HEK293 (cell line): ENCODE measurements around the gene CXXC5.

Source experiments
- CTCF ChIA-PET: fragments of 350-600 bp; formaldehyde crosslinking; extraction: SDS; loops from one replicate; lab custom pipeline; 2021; ENCODE audit warnings: antibody characterized with exemption; lab: Yijun Ruan, JAX
- POLR2A ChIA-PET: fragments of 300-600 bp; formaldehyde crosslinking; extraction: SDS; loops from one replicate; lab custom pipeline; 2020; ENCODE audit warnings: antibody characterized with exemption, inconsistent platforms; lab: Yijun Ruan, JAX
- H3K27ac ChIP-seq: fragments of 200-500 bp; sonication (Bioruptor generic); 2 replicates; pipeline ENCODE4 v1.5.1; 2014; ENCODE audit warnings: low read depth, low read length, control low read depth, inconsistent platforms; ENCODE audit errors: extremely low read depth
- H3K36me3 ChIP-seq, 2 experiments: fragments of 200-500 bp in 1 of 2; sonication (Bioruptor generic) in 1 of 2; 1 replicate in 1 of 2; 2 replicates in 1 of 2; pipeline ENCODE4 v1.5.1; 2014 to 2017; ENCODE audit warnings: inconsistent platforms in 2 of 2, low read length in 2 of 2; ENCODE audit not compliant: control insufficient read depth in 2 of 2, insufficient read depth in 1 of 2
- H3K4me1 ChIP-seq: fragments of 200-500 bp; sonication (Bioruptor generic); 2 replicates; pipeline ENCODE4 v1.5.1; 2014; ENCODE audit warnings: mild to moderate bottlenecking, low read length, inconsistent platforms; ENCODE audit not compliant: control insufficient read depth, insufficient read depth
- H3K4me3 ChIP-seq: 2 replicates; pipeline ENCODE4 v1.5.1; 2011; ENCODE audit warnings: low read depth, mild to moderate bottlenecking, control low read depth, low read length, moderate library complexity
- H3K9me3 ChIP-seq: fragments of 200-500 bp; sonication (Bioruptor generic); 2 replicates; pipeline ENCODE4 v1.5.1; 2014; ENCODE audit warnings: low read depth, low read length, inconsistent platforms; ENCODE audit not compliant: control insufficient read depth, insufficient read depth
- GLI4 ChIP-seq: fragments of 450-650 bp; formaldehyde crosslinking; IDR thresholded peaks from 2 replicates; pipeline ENCODE4 v1.5.1; 2016; ENCODE audit warnings: missing biosample characterization, missing genetic modification characterization
- KLF16 ChIP-seq: fragments of 450-650 bp; formaldehyde crosslinking; IDR thresholded peaks from 2 replicates; pipeline ENCODE4 v1.5.1; 2017; ENCODE audit warnings: missing biosample characterization, missing genetic modification characterization
- SP3 ChIP-seq: fragments of 450-650 bp; formaldehyde crosslinking; IDR thresholded peaks from 2 replicates; pipeline ENCODE4 v1.5.1; 2016; ENCODE audit warnings: missing biosample characterization, missing genetic modification characterization
- ZBTB7A ChIP-seq: fragments of 450-650 bp; formaldehyde crosslinking; IDR thresholded peaks from 2 replicates; pipeline ENCODE4 v1.5.1; 2016; ENCODE audit warnings: low read depth, missing biosample characterization, missing genetic modification characterization
- ZFP37 ChIP-seq: fragments of 450-650 bp; formaldehyde crosslinking; IDR thresholded peaks from 2 replicates; pipeline ENCODE4 v1.5.1; 2016; ENCODE audit warnings: missing biosample characterization, missing genetic modification characterization
- ZNF239 ChIP-seq: fragments of 450-650 bp; formaldehyde crosslinking; IDR thresholded peaks from 2 replicates; pipeline ENCODE4 v1.5.1; 2016; ENCODE audit warnings: missing biosample characterization, missing genetic modification characterization
- ZNF274 ChIP-seq, 2 experiments: fragments of 200-500 bp in 1 of 2; fragments of 450-650 bp in 1 of 2; sonication (Bioruptor generic) in 1 of 2; formaldehyde crosslinking in 1 of 2; IDR thresholded peaks; 2 replicates each; pipeline versions ENCODE4 v1.5.1 to v1.6.1; 2014 to 2016; ENCODE audit warnings: borderline replicate concordance in 1 of 2, inconsistent platforms in 1 of 2, low read length in 1 of 2, missing biosample characterization in 1 of 2, missing genetic modification characterization in 1 of 2
- ZNF302 ChIP-seq: fragments of 450-650 bp; formaldehyde crosslinking; IDR thresholded peaks from 2 replicates; pipeline ENCODE4 v1.5.1; 2016; ENCODE audit warnings: missing biosample characterization, missing genetic modification characterization, low read depth
- ZNF354C ChIP-seq: fragments of 450-650 bp; formaldehyde crosslinking; IDR thresholded peaks from 2 replicates; pipeline ENCODE4 v1.5.1; 2016; ENCODE audit warnings: missing biosample characterization, missing genetic modification characterization, low read depth, borderline replicate concordance
- ZNF37A ChIP-seq: fragments of 450-650 bp; IDR thresholded peaks from 2 replicates; pipeline ENCODE4 v1.5.1; 2018; ENCODE audit warnings: missing biosample characterization, missing genetic modification characterization
- ZNF561 ChIP-seq: fragments of 450-650 bp; IDR thresholded peaks from 2 replicates; pipeline ENCODE4 v1.5.1; 2018; ENCODE audit warnings: missing biosample characterization, missing genetic modification characterization, borderline replicate concordance
- ZNF660 ChIP-seq: fragments of 450-650 bp; IDR thresholded peaks from 2 replicates; pipeline ENCODE4 v1.5.1; 2018; ENCODE audit warnings: missing biosample characterization, mild to moderate bottlenecking, missing genetic modification characterization
- ZNF664 ChIP-seq: fragments of 450-650 bp; formaldehyde crosslinking; IDR thresholded peaks from 2 replicates; pipeline ENCODE4 v1.5.1; 2016; ENCODE audit warnings: missing biosample characterization, missing genetic modification characterization
- ZNF830 ChIP-seq: fragments of 450-650 bp; IDR thresholded peaks from 2 replicates; pipeline ENCODE4 v1.5.0; 2018; ENCODE audit warnings: missing biosample characterization, missing genetic modification characterization, low read depth, mild to moderate bottlenecking, moderate library complexity
- ZNF837 ChIP-seq: fragments of 450-650 bp; formaldehyde crosslinking; IDR thresholded peaks from 2 replicates; pipeline ENCODE4 v1.5.1; 2016; ENCODE audit warnings: missing biosample characterization, missing genetic modification characterization
- TF ChIP-seq, protein P1 (sequence below): fragments of 450-650 bp; formaldehyde crosslinking; IDR thresholded peaks from 2 replicates; pipeline ENCODE4 v1.5.1; 2016; ENCODE audit warnings: missing biosample characterization, missing genetic modification characterization
- TF ChIP-seq, protein P2 (sequence below): fragments of 450-650 bp; formaldehyde crosslinking; IDR thresholded peaks from 2 replicates; pipeline ENCODE4 v1.5.1; 2016; ENCODE audit warnings: missing biosample characterization, missing genetic modification characterization
- TF ChIP-seq, protein P3 (sequence below): fragments of 450-650 bp; formaldehyde crosslinking; IDR thresholded peaks from 2 replicates; pipeline ENCODE4 v1.5.1; 2016; ENCODE audit warnings: missing biosample characterization, missing genetic modification characterization, low read depth

CXXC5 gene

DNA sequence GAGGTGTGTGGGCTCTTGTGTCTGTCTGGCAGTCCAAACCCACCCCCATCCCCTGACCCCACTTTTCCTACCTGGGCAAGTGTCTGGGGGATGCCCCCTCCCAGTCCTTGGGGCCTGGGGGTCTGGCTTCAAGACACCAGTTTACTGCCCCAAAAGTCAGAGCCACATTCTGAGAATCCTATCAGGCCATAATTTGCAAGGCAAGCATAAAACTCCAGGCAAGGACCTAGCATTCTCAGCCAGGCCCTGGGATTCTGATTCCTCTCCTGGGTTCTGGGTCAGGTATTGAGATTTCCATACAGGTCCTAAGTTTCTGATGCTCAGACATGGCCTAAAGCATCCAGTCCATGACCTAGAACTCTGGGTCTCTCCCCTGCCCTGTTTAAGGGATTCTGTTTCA, 33.3 kb downstream of the CXXC5 start:
- Histone ChIP-seq H3K9me3 (no peaks in the 10 kb centered on the region), H3K4me1 (no peaks in the 10 kb centered on the region), H3K36me3 (peaks cover 0 to 24% of the 10 kb centered on the region in 2 experiments; a peak in 1 of 3 replicates), H3K4me3 (no peak overlapping the region), H3K27ac (no peak overlapping the region)
- no peak for TF ChIP-seq ZNF354C (tag by site-specific recombination)
- TF ChIP-seq ZNF302 (tag by site-specific recombination) = no peak
- no peak for TF ChIP-seq ZNF561 (tag by site-specific recombination)
- ChIA-PET CTCF (interaction anchor here (0.8 kb wide), 1 partner anchor 10 kb away, joined by 3 read pairs; no protein-coding TSS in a partner anchor), POLR2A (no interaction called here)

DNA sequence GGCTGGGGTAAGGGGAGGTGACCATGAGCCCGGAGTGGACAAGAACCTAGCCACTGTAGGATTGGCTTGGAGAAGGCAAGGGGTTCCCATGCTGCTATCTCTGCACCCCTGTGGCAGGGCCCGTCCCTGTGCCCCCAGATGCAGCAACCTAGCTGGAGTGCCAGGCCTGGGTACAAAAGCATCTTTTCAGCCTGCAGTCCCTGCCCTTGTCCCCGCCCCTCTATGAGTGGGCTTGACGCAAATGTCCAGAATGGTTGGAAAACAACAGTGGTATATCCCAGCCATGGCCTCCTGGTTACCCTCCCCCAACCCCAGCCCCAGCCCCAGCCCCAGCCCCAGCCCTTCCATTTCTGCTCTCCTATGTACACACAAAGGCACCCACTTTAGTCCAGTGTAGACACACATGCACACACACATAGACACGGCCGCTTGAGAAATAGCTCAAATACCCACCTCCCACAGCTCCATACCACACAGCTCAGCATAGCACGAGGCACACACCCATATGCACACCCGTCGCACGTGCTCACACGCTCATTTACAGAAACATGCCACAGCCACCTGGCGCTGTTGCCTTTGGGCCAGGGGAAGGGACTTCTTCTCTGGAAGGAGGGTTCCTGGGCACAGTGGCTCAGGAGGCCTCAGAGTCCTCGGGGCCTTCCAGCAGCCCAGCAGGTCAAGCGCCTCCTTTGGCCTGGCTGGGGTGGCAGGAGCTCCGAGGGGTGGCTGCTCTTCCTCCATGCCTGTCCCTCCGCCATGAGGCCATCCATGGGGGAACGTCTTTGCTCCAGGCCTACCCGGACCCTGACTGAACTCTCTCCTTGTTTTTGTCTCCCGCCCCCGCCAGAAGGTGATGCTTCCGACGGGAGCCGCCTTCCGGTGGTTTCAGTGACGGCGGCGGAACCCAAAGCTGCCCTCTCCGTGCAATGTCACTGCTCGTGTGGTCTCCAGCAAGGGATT, 34.1 kb downstream of the CXXC5 start:
- no peak overlapping the region for H3K27ac ChIP-seq
- H3K4me1 ChIP-seq = no peaks in the 10 kb centered on the region
- H3K36me3 ChIP-seq = peaks cover 0 to 24% of the 10 kb centered on the region in 2 experiments; a peak in 1 of 3 replicates
- TF ChIP-seq ZBTB7A (tag by site-specific recombination) = no peak
- no peak for TF ChIP-seq ZNF664 (tag by site-specific recombination)
- no peak for TF ChIP-seq SP3 (tag by site-specific recombination)
- TF ChIP-seq, protein P1, sequence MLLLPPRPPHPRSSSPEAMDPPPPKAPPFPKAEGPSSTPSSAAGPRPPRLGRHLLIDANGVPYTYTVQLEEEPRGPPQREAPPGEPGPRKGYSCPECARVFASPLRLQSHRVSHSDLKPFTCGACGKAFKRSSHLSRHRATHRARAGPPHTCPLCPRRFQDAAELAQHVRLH (tag by site-specific recombination) = no peak
- TF ChIP-seq ZNF239 (tag by site-specific recombination) = no peak
- no peak for TF ChIP-seq KLF16 (tag by site-specific recombination)
- no peak for TF ChIP-seq ZNF837 (tag by site-specific recombination)
- TF ChIP-seq ZNF830 (tag by site-specific recombination) = no peak
- no peak for TF ChIP-seq ZNF660
- no peak for TF ChIP-seq GLI4 (tag by site-specific recombination)
- no peak for TF ChIP-seq ZNF37A (tag by site-specific recombination)
- TF ChIP-seq, protein P2, sequence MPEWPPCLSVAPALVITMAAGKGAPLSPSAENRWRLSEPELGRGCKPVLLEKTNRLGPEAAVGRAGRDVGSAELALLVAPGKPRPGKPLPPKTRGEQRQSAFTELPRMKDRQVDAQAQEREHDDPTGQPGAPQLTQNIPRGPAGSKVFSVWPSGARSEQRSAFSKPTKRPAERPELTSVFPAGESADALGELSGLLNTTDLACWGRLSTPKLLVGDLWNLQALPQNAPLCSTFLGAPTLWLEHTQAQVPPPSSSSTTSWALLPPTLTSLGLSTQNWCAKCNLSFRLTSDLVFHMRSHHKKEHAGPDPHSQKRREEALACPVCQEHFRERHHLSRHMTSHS = no peak
- TF ChIP-seq ZFP37 = no peak
- no peak for TF ChIP-seq ZNF274 (IDR thresholded peaks at IDR 0.05; ENCODE audit: low read length)
- no peak for TF ChIP-seq ZNF274 (tag by site-specific recombination; IDR thresholded peaks at IDR 0.05; ENCODE audit: borderline replicate concordance)
- TF ChIP-seq, protein P3, sequence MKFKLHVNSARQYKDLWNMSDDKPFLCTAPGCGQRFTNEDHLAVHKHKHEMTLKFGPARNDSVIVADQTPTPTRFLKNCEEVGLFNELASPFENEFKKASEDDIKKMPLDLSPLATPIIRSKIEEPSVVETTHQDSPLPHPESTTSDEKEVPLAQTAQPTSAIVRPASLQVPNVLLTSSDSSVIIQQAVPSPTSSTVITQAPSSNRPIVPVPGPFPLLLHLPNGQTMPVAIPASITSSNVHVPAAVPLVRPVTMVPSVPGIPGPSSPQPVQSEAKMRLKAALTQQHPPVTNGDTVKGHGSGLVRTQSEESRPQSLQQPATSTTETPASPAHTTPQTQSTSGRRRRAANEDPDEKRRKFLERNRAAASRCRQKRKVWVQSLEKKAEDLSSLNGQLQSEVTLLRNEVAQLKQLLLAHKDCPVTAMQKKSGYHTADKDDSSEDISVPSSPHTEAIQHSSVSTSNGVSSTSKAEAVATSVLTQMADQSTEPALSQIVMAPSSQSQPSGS (tag by site-specific recombination) = no peak
- ChIA-PET CTCF (interaction anchor here (0.8 kb wide), 1 partner anchor 10 kb away, joined by 3 read pairs; no protein-coding TSS in a partner anchor), POLR2A (no interaction called here)
- no peak overlapping the region for H3K4me3 ChIP-seq
- H3K9me3 ChIP-seq = no peaks in the 10 kb centered on the region
